ENCODE data around the gene DEXI.
"Not testable (repeated sequence)": the region's sequence is repeated elsewhere in the genome, so short reads cannot be mapped to it uniquely, and the experiment has no call there.

The DEXI gene

DNA sequence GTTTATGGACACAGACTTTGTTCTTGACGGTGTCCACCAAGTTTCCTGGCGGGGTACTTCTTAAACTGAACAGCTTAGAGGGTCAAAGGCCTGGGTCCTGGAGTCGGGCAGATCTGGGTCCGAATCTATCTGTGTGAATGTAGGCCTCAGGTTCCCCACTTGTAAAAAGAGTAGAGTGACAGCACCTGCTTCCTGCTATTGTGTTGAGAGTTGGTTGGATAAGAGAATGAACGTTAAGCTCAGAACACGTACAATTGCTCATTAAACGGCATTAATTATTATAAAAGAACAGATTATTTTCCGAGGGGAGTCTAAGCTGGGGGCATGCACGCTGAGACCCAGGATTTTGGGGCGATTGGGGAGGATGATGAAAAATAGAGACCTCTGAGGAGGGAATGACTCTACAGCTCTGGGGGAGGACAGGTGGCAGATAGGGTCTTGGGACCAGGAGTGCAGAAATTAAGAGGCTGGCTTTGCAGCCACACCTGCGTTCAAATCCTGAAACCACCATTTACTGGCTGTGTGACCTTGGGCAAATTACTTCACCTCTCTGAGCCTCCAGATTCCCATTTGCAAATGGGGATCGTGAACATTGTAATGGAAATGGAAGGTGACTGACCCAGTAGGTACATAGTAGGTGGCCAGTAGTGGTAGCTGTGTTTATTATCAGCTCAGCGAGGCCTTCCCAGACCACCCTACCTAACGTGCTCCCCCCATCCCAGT is 3.0 kb upstream of the DEXI start:
- H3K4me1 ChIP-seq (ENCODE audit: control insufficient read depth in 1 of 2, insufficient read depth in 1 of 2, low read depth in 1 of 2, low read length in 1 of 2), result peaks cover 77 to 80% of the 10 kb centered on the region in 2 experiments
- TF ChIP-seq, protein P1, sequence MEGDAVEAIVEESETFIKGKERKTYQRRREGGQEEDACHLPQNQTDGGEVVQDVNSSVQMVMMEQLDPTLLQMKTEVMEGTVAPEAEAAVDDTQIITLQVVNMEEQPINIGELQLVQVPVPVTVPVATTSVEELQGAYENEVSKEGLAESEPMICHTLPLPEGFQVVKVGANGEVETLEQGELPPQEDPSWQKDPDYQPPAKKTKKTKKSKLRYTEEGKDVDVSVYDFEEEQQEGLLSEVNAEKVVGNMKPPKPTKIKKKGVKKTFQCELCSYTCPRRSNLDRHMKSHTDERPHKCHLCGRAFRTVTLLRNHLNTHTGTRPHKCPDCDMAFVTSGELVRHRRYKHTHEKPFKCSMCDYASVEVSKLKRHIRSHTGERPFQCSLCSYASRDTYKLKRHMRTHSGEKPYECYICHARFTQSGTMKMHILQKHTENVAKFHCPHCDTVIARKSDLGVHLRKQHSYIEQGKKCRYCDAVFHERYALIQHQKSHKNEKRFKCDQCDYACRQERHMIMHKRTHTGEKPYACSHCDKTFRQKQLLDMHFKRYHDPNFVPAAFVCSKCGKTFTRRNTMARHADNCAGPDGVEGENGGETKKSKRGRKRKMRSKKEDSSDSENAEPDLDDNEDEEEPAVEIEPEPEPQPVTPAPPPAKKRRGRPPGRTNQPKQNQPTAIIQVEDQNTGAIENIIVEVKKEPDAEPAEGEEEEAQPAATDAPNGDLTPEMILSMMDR (IDR thresholded peaks at IDR 0.05), result no peak
- H3K36me3 ChIP-seq, result no peaks in the 10 kb centered on the region
- peak overlapping the region; percentile 79 for H3K27ac ChIP-seq
- peak overlapping the region; percentile 70 to 94 for H3K4me3 ChIP-seq (ENCODE audit: low read depth in 1 of 2, low read length in 1 of 2)
- H3K9me3 ChIP-seq, result no peaks in the 10 kb centered on the region
- peaks cover 6% of the 10 kb centered on the region for H3K27me3 ChIP-seq

GRCh38 chr16:10944249-10945064 is 2.2 kb upstream of the DEXI start, which contains the start of gene CLEC16A:
TSS of gene CLEC16A (plus strand) at chr16:10944564. CDS start at chr16:10944718, 154 bp downstream.
- H3K27me3 ChIP-seq, result peaks cover 6% of the 10 kb centered on the region
- peaks cover 70 to 80% of the 10 kb centered on the region in 2 experiments for H3K4me1 ChIP-seq (ENCODE audit: control insufficient read depth in 1 of 2, insufficient read depth in 1 of 2, low read depth in 1 of 2, low read length in 1 of 2)

DNA sequence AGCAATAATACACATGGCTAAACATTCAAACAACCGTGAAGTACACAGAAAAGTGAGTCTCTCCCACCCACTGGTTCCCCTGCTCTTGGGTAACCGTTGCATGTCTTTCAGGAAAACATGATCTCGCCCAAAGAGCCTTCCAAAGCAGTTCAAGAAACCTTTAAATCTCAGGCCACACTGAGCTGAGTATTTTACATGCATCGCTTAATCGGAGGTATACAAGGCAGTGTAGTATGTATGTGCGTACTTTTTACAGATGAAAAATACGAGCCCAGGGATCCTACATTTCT is 741 bp upstream of the DEXI start:
- TF ChIP-seq, protein P1 (IDR thresholded peaks at IDR 0.05), result no peak
- Histone ChIP-seq H3K27ac (no peak overlapping the region), H3K4me3 (ENCODE audit: low read depth in 1 of 2, low read length in 1 of 2) (peak overlapping the region; percentile 76 to 84), H3K4me1 (ENCODE audit: control insufficient read depth in 1 of 2, insufficient read depth in 1 of 2, low read depth in 1 of 2, low read length in 1 of 2) (peaks cover 62 to 80% of the 10 kb centered on the region in 2 experiments), H3K27me3 (peaks cover 6% of the 10 kb centered on the region), H3K36me3 (no peaks in the 10 kb centered on the region), H3K9me3 (no peaks in the 10 kb centered on the region)

More at GRCh38 chr16:10944249-10945064, 2.2 kb upstream of the DEXI start, which contains the start of gene CLEC16A:
- Histone ChIP-seq H3K9me3 (no peaks in the 10 kb centered on the region), H3K27ac (peak within 1 kb of the TSS; percentile 79), H3K4me3 (ENCODE audit: low read depth in 1 of 2, low read length in 1 of 2) (peak within 1 kb of the TSS; percentile 70 to 94), H3K36me3 (no peaks in the 10 kb centered on the region)
- TF ChIP-seq, protein P1 (IDR thresholded peaks at IDR 0.05), result peak; percentile 66

DNA sequence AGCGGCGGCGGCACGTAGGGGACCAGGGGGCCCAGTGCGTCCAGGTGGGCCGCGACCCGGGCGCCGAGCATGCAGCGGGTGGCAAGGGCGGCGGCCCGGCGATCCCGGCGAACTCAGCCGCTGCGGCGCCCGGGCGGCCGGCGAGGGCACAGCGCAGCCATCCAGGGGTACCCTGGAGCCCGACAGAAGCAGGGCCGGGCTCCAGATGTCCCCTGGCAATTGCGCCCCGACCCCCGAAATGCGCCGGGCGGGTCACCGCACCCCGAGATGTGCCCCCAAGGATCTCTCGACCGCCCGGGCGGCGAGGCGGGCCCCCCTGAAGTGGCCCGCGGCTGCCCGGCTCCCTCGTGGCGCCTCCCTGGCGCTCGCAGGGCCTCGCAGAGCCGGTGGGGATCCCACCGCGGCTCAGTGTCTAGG is 325 bp downstream of the DEXI start:
- not testable (repeated sequence) for H3K27me3 ChIP-seq, H3K36me3 ChIP-seq, H3K9me3 ChIP-seq
- H3K27ac ChIP-seq, result peak overlapping the region; percentile 50
- H3K4me1 ChIP-seq (ENCODE audit: control insufficient read depth in 1 of 2, insufficient read depth in 1 of 2, low read depth in 1 of 2, low read length in 1 of 2), result peaks cover 64 to 90% of the 10 kb centered on the region in 2 experiments
- peak overlapping the region; percentile 76 to 84 for H3K4me3 ChIP-seq (ENCODE audit: low read depth in 1 of 2, low read length in 1 of 2)

GRCh38 chr16:10941127-10941933 is 938 bp downstream of the DEXI start:
- peak overlapping the region; percentile 76 to 84 for H3K4me3 ChIP-seq (ENCODE audit: low read depth in 1 of 2, low read length in 1 of 2)
- no peaks in the 10 kb centered on the region for H3K36me3 ChIP-seq
- H3K9me3 ChIP-seq, result no peaks in the 10 kb centered on the region
- H3K27me3 ChIP-seq, result peaks cover 6% of the 10 kb centered on the region
- TF ChIP-seq, protein P1 (IDR thresholded peaks at IDR 0.05), result no peak
- H3K4me1 ChIP-seq (ENCODE audit: control insufficient read depth in 1 of 2, insufficient read depth in 1 of 2, low read depth in 1 of 2, low read length in 1 of 2), result peaks cover 64 to 96% of the 10 kb centered on the region in 2 experiments
- peak overlapping the region; percentile 23 for H3K27ac ChIP-seq

Measured in neutrophil (primary cell).